Measurements from ENCODE around the gene RASSF4. TPM values are rescaled to one million over a fixed set of nuclear protein-coding genes. Genes with fewer than 3 reads are reported as not detected.

Gene RASSF4
- total RNA-seq, 3 donors from 2014 or later, result 20.0 to 50.6 (median 32.3) TPM

DNA sequence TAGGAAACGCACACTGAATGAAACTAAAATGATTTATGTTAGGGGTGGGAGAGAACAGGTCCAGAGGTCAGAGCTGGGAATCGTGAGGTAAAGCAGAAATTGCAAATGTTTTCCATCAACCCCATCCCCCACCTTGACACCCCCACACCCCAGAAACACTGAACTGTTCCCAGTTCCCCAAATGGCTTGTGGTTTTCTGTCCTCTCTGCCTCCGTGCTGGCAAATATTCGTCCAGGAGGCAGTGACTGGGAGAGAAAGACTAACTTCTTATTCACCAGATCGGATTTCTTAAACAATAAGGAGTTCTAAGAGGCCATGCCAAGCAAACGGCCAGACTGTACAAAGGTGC lies 730 bp upstream of the RASSF4 start:
- peak overlapping the region; percentile 43 for H3K4me3 ChIP-seq
- H3K4me1 ChIP-seq (ENCODE audit: low read depth), result peaks cover 26% of the 10 kb centered on the region
- H3K9me3 ChIP-seq, result no peaks in the 10 kb centered on the region
- ATAC-seq (no peak), DNase-seq (no peak)
- intact Hi-C loops (cut with DNase I, micrococcal nuclease), result no loop called here
- H3K36me3 ChIP-seq (ENCODE audit: low read depth), result no peaks in the 10 kb centered on the region
- TF ChIP-seq, protein P1, sequence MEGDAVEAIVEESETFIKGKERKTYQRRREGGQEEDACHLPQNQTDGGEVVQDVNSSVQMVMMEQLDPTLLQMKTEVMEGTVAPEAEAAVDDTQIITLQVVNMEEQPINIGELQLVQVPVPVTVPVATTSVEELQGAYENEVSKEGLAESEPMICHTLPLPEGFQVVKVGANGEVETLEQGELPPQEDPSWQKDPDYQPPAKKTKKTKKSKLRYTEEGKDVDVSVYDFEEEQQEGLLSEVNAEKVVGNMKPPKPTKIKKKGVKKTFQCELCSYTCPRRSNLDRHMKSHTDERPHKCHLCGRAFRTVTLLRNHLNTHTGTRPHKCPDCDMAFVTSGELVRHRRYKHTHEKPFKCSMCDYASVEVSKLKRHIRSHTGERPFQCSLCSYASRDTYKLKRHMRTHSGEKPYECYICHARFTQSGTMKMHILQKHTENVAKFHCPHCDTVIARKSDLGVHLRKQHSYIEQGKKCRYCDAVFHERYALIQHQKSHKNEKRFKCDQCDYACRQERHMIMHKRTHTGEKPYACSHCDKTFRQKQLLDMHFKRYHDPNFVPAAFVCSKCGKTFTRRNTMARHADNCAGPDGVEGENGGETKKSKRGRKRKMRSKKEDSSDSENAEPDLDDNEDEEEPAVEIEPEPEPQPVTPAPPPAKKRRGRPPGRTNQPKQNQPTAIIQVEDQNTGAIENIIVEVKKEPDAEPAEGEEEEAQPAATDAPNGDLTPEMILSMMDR (IDR thresholded peaks at IDR 0.05), result no peak

DNA sequence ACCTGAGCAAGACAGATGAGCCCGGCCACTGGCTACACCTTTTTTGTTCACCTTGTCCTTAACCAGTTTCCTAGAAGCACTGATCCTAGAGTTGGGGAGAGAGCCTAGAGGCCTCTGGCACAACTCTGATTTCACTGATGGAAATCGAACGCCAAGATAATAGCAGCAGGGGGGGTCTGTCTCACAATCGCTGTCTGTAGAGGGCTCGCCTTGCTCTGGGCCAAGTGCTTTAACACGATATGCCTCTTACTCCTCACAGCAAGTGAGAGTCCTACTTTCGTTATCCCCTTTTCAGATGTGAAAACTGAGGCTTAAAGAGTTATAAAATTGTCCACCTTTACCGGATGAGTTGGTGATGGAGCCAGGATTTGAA lies 472 bp downstream of the RASSF4 start:
- ATAC-seq (peak; percentile 1), DNase-seq (no peak)
- TF ChIP-seq, protein P1 (IDR thresholded peaks at IDR 0.05), result no peak
- Histone ChIP-seq H3K4me3 (peak overlapping the region; percentile 43), H3K36me3 (ENCODE audit: low read depth) (no peaks in the 10 kb centered on the region), H3K4me1 (ENCODE audit: low read depth) (peaks cover 36% of the 10 kb centered on the region), H3K9me3 (no peaks in the 10 kb centered on the region)
- intact Hi-C loops (cut with DNase I, micrococcal nuclease), result no loop called here

DNA sequence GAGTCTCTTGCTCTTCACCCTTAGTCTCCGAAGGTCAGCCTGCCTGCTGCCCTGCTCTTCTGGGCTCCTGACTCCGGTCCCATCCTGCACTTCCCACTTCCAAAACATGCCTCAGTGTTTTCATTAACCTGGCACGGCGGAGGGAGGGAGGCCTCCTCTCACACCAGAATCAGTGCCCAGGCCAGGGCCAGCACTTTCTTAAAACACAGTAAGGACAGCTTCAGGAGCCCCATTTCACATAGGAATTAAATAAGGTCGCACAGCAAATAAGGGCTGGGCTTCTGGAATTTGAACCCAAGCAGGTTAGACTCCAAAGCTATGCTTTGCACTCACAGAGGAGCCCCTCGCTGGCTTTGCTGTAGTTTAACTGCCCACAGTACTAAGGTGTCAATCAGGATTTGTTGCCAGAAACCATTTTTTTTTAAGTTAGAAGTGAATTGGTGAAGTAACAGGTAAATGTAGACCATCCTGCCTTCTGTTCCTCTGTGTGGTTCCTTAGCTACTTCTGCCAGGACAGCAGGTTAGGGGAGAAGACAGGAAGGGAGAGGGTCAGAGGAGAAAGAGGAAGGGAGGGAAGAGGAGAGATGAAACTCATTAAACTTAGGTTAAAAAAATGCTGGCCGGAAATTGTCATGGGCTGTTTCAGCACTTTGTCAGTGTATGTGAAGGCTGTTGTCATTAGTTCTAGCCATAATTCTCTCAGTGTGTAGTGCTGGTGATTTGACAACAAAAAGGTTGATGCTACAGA lies 1.1 kb downstream of the RASSF4 start:
- TF ChIP-seq, protein P1 (IDR thresholded peaks at IDR 0.05), result no peak
- peaks cover 36% of the 10 kb centered on the region for H3K4me1 ChIP-seq (ENCODE audit: low read depth)
- DNase-seq, result no peak

DNA sequence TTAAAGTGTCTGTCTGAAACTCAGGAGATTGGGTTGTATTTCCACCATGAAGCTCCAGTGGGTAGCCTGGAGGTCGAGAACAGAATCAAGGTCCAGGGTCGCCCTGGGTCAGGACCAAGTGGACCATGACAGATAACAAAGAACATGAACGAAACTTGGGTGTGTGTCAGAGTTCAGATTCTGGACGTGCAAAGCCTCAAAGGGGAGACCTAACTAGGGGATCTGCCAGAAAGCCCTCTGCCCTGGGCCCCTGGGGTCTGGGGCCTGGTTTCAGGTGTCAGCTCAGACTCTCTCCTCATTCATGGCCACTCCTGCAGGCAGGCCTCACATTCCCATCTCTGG lies 1.6 kb downstream of the RASSF4 start:
- DNase-seq (no peak), ATAC-seq (no peak)
- H3K36me3 ChIP-seq (ENCODE audit: low read depth), result no peaks in the 10 kb centered on the region
- TF ChIP-seq, protein P1 (IDR thresholded peaks at IDR 0.05), result no peak
- no peaks in the 10 kb centered on the region for H3K9me3 ChIP-seq
- no peak overlapping the region for H3K4me3 ChIP-seq
- intact Hi-C loops (cut with DNase I, micrococcal nuclease), result no loop called here
- H3K4me1 ChIP-seq (ENCODE audit: low read depth), result peaks cover 38% of the 10 kb centered on the region

More for the DNA sequence above, 1.1 kb downstream of the RASSF4 start:
- no peak for ATAC-seq
- H3K9me3 ChIP-seq, result no peaks in the 10 kb centered on the region
- H3K36me3 ChIP-seq (ENCODE audit: low read depth), result no peaks in the 10 kb centered on the region
- H3K4me3 ChIP-seq, result no peak overlapping the region
- intact Hi-C loops (cut with DNase I, micrococcal nuclease), result no loop called here

DNA sequence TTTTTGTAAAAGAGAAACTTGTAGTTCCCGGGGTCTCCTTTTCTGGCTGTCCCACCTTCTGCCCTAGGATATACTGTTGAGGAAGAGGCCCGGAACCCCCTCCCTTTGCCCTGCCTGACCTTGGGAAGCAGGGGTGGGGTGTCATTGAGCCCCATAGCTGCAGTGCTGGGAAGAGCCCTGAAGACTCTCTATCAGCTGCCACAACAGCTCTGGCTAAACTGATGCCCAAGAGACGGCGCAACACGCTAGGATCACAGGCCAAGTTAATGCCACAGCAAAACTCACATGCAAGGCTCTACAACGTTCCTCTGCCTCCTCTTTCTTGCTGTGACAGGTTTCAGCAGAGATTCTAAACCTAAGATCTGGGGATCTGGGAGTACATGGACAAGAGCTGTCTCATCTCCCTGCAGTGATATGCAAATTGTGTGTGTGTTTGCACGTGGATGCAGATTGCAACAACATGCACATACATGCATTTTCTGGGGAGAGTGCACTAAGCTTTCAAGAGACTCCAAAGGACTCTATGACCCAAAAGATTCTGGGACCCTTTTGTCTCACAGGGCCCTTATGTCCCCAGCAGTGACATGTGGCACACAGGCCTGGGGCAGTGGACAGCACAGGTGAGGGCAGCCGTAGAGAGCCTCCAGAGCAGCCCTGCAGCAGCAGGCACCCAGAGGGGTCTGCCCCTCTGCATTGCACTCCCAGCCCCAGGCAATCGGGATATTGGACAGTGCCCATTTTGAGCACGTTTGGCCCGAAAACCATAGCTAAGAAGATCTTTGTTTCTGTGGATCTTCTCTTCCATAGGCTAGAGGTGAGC lies 2.5 kb downstream of the RASSF4 start:
- Histone ChIP-seq H3K4me3 (no peak overlapping the region), H3K4me1 (ENCODE audit: low read depth) (peaks cover 39% of the 10 kb centered on the region), H3K36me3 (ENCODE audit: low read depth) (no peaks in the 10 kb centered on the region), H3K9me3 (no peaks in the 10 kb centered on the region)
- intact Hi-C loops (cut with DNase I, micrococcal nuclease), result no loop called here
- DNase-seq, result no peak
- TF ChIP-seq, protein P1 (IDR thresholded peaks at IDR 0.05), result no peak
- ATAC-seq, result no peak

Measured in mucosa of descending colon (tissue), 3 donors.